ENCODE data around the gene PUS7.
"Not testable (repeated sequence)": the region's sequence is repeated elsewhere in the genome, so short reads cannot be mapped to it uniquely, and the experiment has no call there.

DNA sequence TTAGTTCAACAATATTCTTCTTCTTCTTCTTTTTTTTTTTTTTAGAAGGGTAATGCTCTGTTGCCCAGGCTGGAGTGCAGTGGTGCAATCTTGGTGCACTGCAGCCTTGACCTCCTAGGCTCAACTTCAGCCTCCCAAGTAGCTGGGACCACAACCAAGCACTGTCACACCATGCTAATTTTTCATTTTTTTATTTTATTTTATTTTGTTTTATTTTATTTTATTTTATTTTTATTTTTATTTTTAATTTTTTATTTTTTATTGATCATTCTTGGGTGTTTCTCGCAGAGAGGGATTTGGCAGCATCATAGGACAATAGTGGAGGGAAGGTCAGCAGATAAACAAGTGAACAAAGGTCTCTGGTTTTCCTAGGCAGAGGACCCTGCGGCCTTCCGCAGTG, 112.3 kb downstream of the PUS7 start:
- TF ChIP-seq CTCF (IDR thresholded peaks at IDR 0.05; ENCODE audit: low read length); EZH2 (optimal IDR thresholded peaks at IDR 0.05; ENCODE audit: low read depth, low read length); EZH2phosphoT487 (IDR thresholded peaks at IDR 0.05; ENCODE audit: low read length): not testable (repeated sequence)

All from MM.1S (cell line).